A673 (cell line): Measurements from ENCODE around the gene RBM12.

Source experiments
- CTCF ChIP-seq: fragments of 300-800, 200-600 bp; sonication (generic); conservative IDR thresholded peaks from 2 replicates; pipeline ENCODE4 v1.5.1; 2017; ENCODE audit warnings: low read depth, mild to moderate bottlenecking, antibody characterized with exemption, low read length, moderate library complexity, mixed read lengths
- EZH2 ChIP-seq: fragments of 200-600 bp; sonication (generic); IDR thresholded peaks from 2 replicates; pipeline ENCODE4 v1.6.1; 2017; ENCODE audit warnings: borderline replicate concordance, low read depth, mild to moderate bottlenecking, mixed read lengths, antibody characterized with exemption, low read length; ENCODE audit not compliant: poor library complexity, severe bottlenecking

- TF ChIP-seq CTCF: no peak
- no peak for TF ChIP-seq EZH2
Measured at GRCh38 chr20:35698298-35699126, 33.8 kb upstream of the RBM12 start.
